Stimulated activated CD4-positive, alpha-beta T cell treated with anti-CD3 and anti-CD28 coated beads, Interleukin-4, amount 100 ng/mL, for 24 hours (primary cell): ENCODE measurements around the gene RBMS1.
"Not testable (repeated sequence)": the region's sequence is repeated elsewhere in the genome, so short reads cannot be mapped to it uniquely, and the experiment has no call there.

Source experiments
- DNase-seq: peaks from one replicate; pipeline ENCODE4 v3.0.0-alpha.2; 2020

Gene RBMS1

GRCh38 chr2:160467086-160467485 is 26.5 kb downstream of the RBMS1 start:
- DNase-seq: no peak

- no peak for DNase-seq
Measured at GRCh38 chr2:160465406-160465805, 28.2 kb downstream of the RBMS1 start.

GRCh38 chr2:160465002-160465401 is 28.6 kb downstream of the RBMS1 start:
- no peak for DNase-seq

GRCh38 chr2:160464017-160464416 is 29.6 kb downstream of the RBMS1 start:
- DNase-seq: no peak

- no peak for DNase-seq
Measured at GRCh38 chr2:160463245-160463644, 30.4 kb downstream of the RBMS1 start.

GRCh38 chr2:160460333-160460731 is 33.3 kb downstream of the RBMS1 start:
- DNase-seq: no peak

GRCh38 chr2:160459538-160460332 is 33.9 kb downstream of the RBMS1 start:
- no peak for DNase-seq

GRCh38 chr2:160458718-160459453 is 34.7 kb downstream of the RBMS1 start:
- no peak for DNase-seq

GRCh38 chr2:160457588-160457987 is 36.0 kb downstream of the RBMS1 start:
- DNase-seq: no peak

GRCh38 chr2:160454070-160454797 is 39.4 kb downstream of the RBMS1 start:
- DNase-seq: no peak

GRCh38 chr2:160453111-160453820 is 40.3 kb downstream of the RBMS1 start:
- DNase-seq: no peak

GRCh38 chr2:160450486-160450885 is 43.1 kb downstream of the RBMS1 start:
- no peak for DNase-seq

GRCh38 chr2:160448821-160449220 is 44.8 kb downstream of the RBMS1 start:
- DNase-seq: not testable (repeated sequence)

- no peak for DNase-seq
Measured at GRCh38 chr2:160445673-160446072, 47.9 kb downstream of the RBMS1 start.

GRCh38 chr2:160442603-160443002 is 51.0 kb downstream of the RBMS1 start:
- DNase-seq: no peak

- no peak for DNase-seq
Measured at GRCh38 chr2:160440888-160441287, 52.7 kb downstream of the RBMS1 start.

- DNase-seq: not testable (repeated sequence)
Measured at GRCh38 chr2:160439038-160439437, 54.6 kb downstream of the RBMS1 start.

GRCh38 chr2:160437273-160437672 is 56.3 kb downstream of the RBMS1 start:
- DNase-seq: no peak

GRCh38 chr2:160434254-160434948 is 59.2 kb downstream of the RBMS1 start:
- DNase-seq: no peak

GRCh38 chr2:160433466-160434140 is 60.0 kb downstream of the RBMS1 start:
- DNase-seq: no peak

GRCh38 chr2:160432633-160433032 is 61.0 kb downstream of the RBMS1 start:
- DNase-seq: no peak

- no peak for DNase-seq
Measured at GRCh38 chr2:160431441-160431840, 62.2 kb downstream of the RBMS1 start.
